Measurements from ENCODE around the gene PROZ.

The PROZ gene

GRCh38 chr13:113117335-113117872, 41.0 kb upstream of the PROZ start:
- Mint-ChIP-seq H3K27ac (no peak overlapping the region), H3K27me3 (no peaks in the 10 kb centered on the region), H3K4me3 (no peak overlapping the region), H3K36me3 (ENCODE audit: low read depth) (no peaks in the 10 kb centered on the region), H3K4me1 (no peaks in the 10 kb centered on the region), H3K9me3 (no peaks in the 10 kb centered on the region)
- DNase-seq (no peak), ATAC-seq (no peak)

- no peaks in the 10 kb centered on the region for H3K4me1 Mint-ChIP-seq
- no peaks in the 10 kb centered on the region for H3K9me3 Mint-ChIP-seq
- H3K27ac Mint-ChIP-seq, result no peak overlapping the region
- DNase-seq, result no peak
- H3K27me3 Mint-ChIP-seq, result no peaks in the 10 kb centered on the region
- H3K36me3 Mint-ChIP-seq (ENCODE audit: low read depth), result no peaks in the 10 kb centered on the region
- no peak overlapping the region for H3K4me3 Mint-ChIP-seq
- ATAC-seq, result no peak
These were observed 40.6 kb upstream of the PROZ start for GRCh38 chr13:113117911-113118260.

- no peaks in the 10 kb centered on the region for H3K4me1 Mint-ChIP-seq
- no peak overlapping the region for H3K27ac Mint-ChIP-seq
- no peak for DNase-seq
- no peaks in the 10 kb centered on the region for H3K36me3 Mint-ChIP-seq (ENCODE audit: low read depth)
- ATAC-seq, result no peak
- H3K27me3 Mint-ChIP-seq, result no peaks in the 10 kb centered on the region
- H3K9me3 Mint-ChIP-seq, result no peaks in the 10 kb centered on the region
- no peak overlapping the region for H3K4me3 Mint-ChIP-seq
These were observed 40.0 kb upstream of the PROZ start for GRCh38 chr13:113118261-113119021.

- no peaks in the 10 kb centered on the region for H3K4me1 Mint-ChIP-seq
- H3K27ac Mint-ChIP-seq, result no peak overlapping the region
- DNase-seq (no peak), ATAC-seq (no peak)
- H3K36me3 Mint-ChIP-seq (ENCODE audit: low read depth), result no peaks in the 10 kb centered on the region
- H3K9me3 Mint-ChIP-seq, result no peaks in the 10 kb centered on the region
- H3K27me3 Mint-ChIP-seq, result no peaks in the 10 kb centered on the region
- H3K4me3 Mint-ChIP-seq, result no peak overlapping the region
These were observed 39.2 kb upstream of the PROZ start for GRCh38 chr13:113119166-113119821.

GRCh38 chr13:113119822-113120189, 38.6 kb upstream of the PROZ start:
- no peaks in the 10 kb centered on the region for H3K4me1 Mint-ChIP-seq
- no peaks in the 10 kb centered on the region for H3K9me3 Mint-ChIP-seq
- no peak for DNase-seq
- ATAC-seq, result no peak
- H3K36me3 Mint-ChIP-seq (ENCODE audit: low read depth), result no peaks in the 10 kb centered on the region
- H3K27ac Mint-ChIP-seq, result no peak overlapping the region
- no peaks in the 10 kb centered on the region for H3K27me3 Mint-ChIP-seq
- no peak overlapping the region for H3K4me3 Mint-ChIP-seq

GRCh38 chr13:113120300-113121182, 37.9 kb upstream of the PROZ start:
- H3K27me3 Mint-ChIP-seq, result no peaks in the 10 kb centered on the region
- no peak overlapping the region for H3K27ac Mint-ChIP-seq
- H3K4me1 Mint-ChIP-seq, result no peaks in the 10 kb centered on the region
- no peaks in the 10 kb centered on the region for H3K9me3 Mint-ChIP-seq
- DNase-seq, result no peak
- no peaks in the 10 kb centered on the region for H3K36me3 Mint-ChIP-seq (ENCODE audit: low read depth)
- ATAC-seq, result no peak
- H3K4me3 Mint-ChIP-seq, result no peak overlapping the region

- DNase-seq (no peak), ATAC-seq (no peak)
- Mint-ChIP-seq H3K27me3 (peaks cover 2% of the 10 kb centered on the region), H3K4me3 (no peak overlapping the region), H3K9me3 (no peaks in the 10 kb centered on the region), H3K27ac (no peak overlapping the region), H3K4me1 (no peaks in the 10 kb centered on the region), H3K36me3 (ENCODE audit: low read depth) (no peaks in the 10 kb centered on the region)
These were observed 37.1 kb upstream of the PROZ start for GRCh38 chr13:113121183-113121927.

GRCh38 chr13:113121928-113122471, 36.4 kb upstream of the PROZ start:
- no peak overlapping the region for H3K27ac Mint-ChIP-seq
- no peak for ATAC-seq
- H3K36me3 Mint-ChIP-seq (ENCODE audit: low read depth), result no peaks in the 10 kb centered on the region
- H3K4me1 Mint-ChIP-seq, result no peaks in the 10 kb centered on the region
- H3K27me3 Mint-ChIP-seq, result peaks cover 7% of the 10 kb centered on the region
- no peak overlapping the region for H3K4me3 Mint-ChIP-seq
- DNase-seq, result no peak
- no peaks in the 10 kb centered on the region for H3K9me3 Mint-ChIP-seq

GRCh38 chr13:113122550-113123225, 35.8 kb upstream of the PROZ start, which contains the start of gene F10:
F10 (plus strand) TSS chr13:113122799; CDS start chr13:113122856, 57 bp downstream.
- ATAC-seq, result no peak
- Mint-ChIP-seq H3K27ac (no peak within 1 kb of the TSS), H3K4me3 (no peak within 1 kb of the TSS), H3K27me3 (peaks cover 12% of the 10 kb centered on the region), H3K4me1 (no peaks in the 10 kb centered on the region), H3K9me3 (no peaks in the 10 kb centered on the region), H3K36me3 (ENCODE audit: low read depth) (no peaks in the 10 kb centered on the region)
- DNase-seq, result no peak

- Mint-ChIP-seq H3K27ac (no peak overlapping the region), H3K27me3 (peaks cover 17% of the 10 kb centered on the region)
- no peak for ATAC-seq
These were observed 34.9 kb upstream of the PROZ start for GRCh38 chr13:113123226-113124201.

GRCh38 chr13:113124211-113124970, 34.1 kb upstream of the PROZ start:
- ATAC-seq, result no peak
- no peak for DNase-seq
- Mint-ChIP-seq H3K36me3 (ENCODE audit: low read depth) (no peaks in the 10 kb centered on the region), H3K4me1 (peaks cover 2% of the 10 kb centered on the region), H3K9me3 (no peaks in the 10 kb centered on the region), H3K27ac (no peak overlapping the region), H3K4me3 (no peak overlapping the region), H3K27me3 (peaks cover 26% of the 10 kb centered on the region)

More at GRCh38 chr13:113123226-113124201, 34.9 kb upstream of the PROZ start:
- no peaks in the 10 kb centered on the region for H3K4me1 Mint-ChIP-seq
- H3K36me3 Mint-ChIP-seq (ENCODE audit: low read depth), result no peaks in the 10 kb centered on the region
- DNase-seq, result no peak
- no peak overlapping the region for H3K4me3 Mint-ChIP-seq
- no peaks in the 10 kb centered on the region for H3K9me3 Mint-ChIP-seq

Measured in activated naive CD8-positive, alpha-beta T cell treated with anti-CD3 and anti-CD28 coated beads, Interleukin-2, amount 50 U/mL, for 24 hours (primary cell).